Left hindlimb (tissue), 1 donor: Measurements from ENCODE around the gene TNNC1.

Source experiments
- DNase-seq: peaks from one replicate; pipeline ENCODE4 v3.0.0-alpha.2; 2018

Gene TNNC1

DNA sequence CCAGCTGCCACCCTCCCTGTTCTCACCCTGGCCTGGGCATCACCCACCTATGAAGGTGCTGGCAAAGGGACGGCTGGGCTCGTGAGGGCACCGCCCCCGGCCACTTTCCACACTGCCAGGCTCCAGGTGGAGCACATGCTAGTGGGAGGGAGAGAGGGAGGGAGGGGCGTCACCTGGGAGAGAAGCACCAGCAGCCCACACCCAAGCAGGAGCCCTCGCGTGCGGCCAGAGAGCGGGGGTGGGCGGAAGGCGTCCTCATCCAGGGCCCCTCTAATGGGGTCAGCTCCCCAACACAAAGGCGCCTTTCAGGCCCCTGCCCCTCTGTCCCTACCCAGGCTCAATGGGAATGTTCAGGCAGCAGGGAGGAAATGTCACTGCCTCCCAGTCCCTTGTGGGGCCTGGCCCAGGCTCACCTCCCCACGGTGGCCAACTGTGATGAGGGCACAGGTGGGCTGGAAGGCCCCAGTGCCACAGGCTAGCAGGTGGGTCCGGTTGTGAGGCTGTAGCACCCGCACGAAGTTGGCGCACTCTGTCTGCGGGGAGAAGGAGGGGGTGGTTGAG is 12.0 kb downstream of the TNNC1 start:
- no peak for DNase-seq

DNA sequence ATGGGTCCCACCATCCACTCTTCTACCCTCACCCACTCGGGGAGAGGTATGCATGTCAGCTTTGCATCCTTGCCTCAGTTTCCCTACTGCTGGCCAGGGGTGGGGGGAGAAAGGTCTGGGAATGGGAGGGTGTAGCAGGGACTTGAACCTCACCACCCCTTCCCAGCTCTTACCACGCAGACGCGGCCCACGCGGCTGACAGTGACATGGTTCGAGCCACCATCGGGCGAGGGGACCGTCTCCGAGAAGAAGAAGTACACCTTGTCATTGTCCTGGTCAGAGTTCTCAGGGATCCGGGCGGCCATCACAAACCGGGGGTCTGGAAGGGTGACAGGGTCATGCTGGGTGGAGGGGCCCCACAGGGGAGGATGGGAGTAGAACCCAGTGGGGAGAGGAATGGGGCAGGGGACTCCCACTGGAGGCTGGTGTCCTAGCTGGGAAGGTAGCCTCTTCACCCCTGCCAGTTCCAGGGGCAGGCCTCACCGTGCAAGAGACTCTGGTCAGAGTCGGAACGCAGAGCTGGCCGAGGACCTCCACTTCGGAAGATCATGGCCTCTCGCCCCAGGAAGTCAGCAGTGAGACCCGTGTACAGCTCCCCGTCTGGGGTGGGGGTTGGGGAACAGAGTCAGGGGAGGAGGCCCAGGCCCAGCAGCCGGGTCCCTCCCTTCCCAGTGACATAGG is 12.6 kb downstream of the TNNC1 start:
- DNase-seq: no peak

DNA sequence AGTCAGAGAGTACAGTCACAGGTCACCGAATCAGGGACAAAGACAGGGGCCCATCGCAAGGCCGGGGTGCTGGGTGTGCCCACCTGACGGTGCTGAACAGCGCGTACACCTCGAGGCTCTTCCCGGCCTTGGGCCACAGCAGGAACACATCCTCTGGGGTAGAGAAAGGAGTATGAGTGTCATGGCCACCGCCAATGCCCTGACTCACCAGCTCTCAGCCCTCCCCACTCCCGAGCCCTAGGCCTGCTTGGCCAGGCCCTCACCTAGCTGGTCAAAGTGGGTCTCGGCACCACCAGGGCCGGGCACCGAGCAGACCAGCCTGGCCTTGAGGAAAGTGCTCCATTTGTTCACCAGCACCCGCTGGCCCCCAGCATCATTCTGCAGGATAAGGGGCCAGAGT is 13.2 kb downstream of the TNNC1 start:
- DNase-seq: no peak

DNA sequence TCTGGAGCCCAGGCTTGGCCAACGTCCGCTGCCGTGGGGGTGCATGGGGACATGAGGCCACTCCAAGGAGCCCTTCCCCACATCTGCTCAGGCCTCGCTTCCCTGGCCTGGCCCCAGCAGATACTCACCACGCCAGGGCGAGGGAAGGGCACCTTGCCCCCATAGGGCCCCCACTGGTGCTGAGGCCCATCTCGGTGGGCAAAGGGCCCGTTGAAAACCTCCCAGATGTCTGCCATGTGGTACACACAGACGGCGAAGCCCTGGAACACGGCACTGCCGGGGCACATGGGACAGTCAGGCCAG is 13.6 kb downstream of the TNNC1 start:
- no peak for DNase-seq

DNA sequence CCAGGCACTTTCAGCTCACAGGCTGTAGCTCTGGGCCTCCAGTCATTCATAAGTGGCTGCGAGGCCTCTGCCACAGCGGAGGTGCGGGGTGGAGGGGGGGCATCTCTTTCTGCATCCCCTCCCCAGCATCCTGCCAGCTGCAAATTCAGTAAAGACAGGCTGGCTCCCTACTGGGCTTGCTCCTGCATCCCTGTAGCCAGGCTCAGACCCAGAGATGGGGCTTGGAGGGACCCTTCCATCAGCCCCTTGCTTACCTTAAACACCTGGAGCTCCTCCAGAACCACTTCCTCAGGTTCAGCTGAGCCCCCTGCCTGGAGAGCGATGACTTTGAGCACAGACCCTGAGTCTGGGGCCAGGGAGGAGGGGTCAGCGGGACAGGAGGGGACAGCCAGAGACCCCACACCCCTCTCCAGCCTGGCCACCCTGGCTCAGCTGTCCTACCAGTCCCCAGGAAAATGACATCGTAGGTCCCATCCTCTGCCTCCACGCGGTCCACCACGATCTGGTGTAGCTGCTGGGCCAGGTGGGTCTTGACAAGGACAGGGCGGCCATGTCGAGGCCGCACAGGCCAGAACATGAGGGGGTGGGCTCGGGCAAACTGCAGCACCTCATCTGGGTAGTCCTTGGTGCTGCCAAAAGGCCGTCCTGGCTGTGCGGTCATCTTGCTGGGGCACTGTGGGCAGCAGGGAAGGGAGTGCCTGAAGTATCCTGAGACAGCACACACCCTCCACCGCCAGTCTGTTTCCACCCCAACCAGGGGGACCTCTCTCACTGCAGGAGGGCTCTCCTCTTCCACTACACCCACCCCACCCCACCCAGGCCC is 14.2 kb downstream of the TNNC1 start:
- no peak for DNase-seq

DNA sequence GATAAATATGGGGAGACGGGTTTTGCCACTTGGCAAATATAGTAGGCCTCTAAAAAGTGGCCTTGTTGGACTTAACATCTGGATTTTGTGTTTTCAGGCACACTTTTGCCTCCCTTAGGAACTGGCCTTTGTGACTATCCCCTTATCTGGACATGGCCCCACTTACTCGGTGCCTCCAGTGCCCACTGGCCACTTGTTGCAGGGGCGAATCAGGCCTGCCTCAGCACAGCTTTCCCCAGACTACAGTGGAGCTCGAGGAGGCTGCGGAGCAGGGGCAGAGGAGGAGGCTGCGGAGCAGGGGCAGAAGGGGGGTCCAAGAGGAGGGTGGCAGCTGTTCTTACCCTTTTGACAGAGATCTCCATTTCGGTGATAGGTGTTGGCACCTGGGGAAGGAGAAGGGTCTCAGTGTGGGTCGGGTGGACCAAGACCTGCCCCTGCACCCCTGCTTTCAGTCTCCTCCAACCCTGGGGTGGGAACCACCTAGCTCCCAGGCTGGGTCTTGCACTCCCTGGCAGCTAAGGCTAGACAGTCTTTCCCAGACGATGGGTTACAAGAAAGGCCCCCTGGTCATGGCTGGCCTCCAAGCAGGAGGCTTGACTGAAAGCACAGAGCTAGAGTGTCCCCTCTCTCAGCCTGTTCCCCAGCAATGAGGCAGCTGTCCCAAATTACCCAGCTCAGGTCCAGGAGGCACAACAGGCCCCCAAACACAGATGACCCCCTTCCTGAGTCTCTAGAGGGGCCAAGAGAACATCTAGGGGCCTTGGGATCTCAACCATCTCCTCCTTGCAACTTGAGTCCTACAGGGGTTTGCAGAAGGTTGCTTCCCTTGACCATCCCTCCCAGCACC is 15.0 kb downstream of the TNNC1 start:
- DNase-seq: no peak

DNA sequence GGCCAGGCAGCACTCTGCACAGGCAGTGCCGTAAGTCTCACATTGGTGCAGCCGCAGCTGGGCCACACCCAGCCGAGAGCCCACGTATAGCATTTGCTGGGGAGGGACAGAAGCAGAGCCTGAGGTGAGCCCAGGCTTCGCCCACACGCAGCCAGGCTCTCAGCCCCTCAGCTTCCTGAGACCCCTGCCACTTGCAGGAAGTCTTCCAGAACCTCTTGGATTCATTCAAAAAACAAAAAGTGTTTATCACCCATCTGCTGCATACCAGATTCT is 15.8 kb downstream of the TNNC1 start:
- DNase-seq: no peak

DNA sequence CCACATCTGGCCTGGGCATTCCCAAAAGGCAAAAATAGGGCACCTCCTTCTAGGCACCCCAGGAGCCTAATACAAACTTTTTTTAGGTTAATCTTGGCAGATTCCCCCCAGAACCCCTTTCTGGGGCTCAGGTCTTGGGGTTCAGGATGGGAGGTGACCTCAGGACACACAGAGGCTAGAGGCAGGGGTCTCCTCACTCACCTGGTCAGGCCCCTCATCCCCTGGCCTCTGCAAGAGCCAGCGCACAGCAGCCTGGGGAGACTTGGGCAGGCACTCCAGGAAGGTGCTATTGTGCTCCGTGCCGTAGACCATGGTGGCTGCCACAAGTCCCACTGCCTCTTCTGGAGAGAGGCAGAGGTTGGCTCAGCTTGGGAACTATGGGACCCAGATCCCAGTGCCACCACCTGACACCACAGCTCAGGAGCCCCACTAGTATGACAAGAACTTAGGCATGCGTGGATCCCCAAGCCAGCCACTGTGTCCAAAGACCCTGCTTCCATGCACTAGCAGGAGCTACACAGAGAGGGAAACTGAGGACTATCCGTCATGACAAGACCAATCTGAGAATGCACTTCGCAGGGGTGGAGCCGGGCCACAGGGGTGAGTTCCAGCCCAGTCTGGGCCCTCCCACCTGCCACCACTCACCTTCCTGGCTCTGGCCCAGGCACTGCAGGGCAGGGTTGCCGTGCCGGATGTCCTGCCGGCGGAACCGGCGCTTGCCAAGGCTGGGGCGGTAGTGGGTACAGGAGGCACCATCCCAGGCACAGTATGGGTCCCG is 16.3 kb downstream of the TNNC1 start:
- DNase-seq: no peak

DNA sequence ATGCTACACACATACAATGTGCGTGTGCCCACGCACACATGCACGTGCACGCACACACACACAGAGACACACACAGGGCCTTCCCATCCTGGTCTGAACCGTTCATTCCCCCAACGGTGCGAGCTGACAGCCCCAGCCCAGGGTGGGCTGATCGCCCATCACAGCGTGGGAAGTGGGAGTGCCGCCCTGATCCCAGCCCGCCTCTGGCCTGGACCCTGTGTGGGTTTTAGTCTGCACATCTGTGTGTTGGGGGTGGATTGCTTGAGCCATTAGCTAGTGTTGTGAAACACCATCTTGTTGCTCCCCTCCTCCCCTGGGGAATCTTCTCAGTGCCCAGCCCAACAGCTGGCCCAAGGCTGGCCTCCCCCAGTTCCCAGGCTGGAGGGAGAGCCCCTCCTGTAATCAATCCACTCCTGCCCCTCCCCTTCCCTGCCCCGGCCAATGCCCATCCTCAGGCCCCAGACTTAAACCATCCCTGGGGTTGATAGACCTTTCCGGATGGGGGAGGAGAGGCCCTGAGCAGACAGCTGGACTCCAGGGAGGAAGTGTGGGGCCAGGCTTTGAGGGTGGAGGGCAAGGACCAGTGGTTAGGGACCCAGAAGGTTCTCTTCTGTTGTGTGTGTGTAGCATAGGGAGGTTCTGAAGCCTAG is 17.2 kb downstream of the TNNC1 start:
- peak; percentile 71 for DNase-seq

DNA sequence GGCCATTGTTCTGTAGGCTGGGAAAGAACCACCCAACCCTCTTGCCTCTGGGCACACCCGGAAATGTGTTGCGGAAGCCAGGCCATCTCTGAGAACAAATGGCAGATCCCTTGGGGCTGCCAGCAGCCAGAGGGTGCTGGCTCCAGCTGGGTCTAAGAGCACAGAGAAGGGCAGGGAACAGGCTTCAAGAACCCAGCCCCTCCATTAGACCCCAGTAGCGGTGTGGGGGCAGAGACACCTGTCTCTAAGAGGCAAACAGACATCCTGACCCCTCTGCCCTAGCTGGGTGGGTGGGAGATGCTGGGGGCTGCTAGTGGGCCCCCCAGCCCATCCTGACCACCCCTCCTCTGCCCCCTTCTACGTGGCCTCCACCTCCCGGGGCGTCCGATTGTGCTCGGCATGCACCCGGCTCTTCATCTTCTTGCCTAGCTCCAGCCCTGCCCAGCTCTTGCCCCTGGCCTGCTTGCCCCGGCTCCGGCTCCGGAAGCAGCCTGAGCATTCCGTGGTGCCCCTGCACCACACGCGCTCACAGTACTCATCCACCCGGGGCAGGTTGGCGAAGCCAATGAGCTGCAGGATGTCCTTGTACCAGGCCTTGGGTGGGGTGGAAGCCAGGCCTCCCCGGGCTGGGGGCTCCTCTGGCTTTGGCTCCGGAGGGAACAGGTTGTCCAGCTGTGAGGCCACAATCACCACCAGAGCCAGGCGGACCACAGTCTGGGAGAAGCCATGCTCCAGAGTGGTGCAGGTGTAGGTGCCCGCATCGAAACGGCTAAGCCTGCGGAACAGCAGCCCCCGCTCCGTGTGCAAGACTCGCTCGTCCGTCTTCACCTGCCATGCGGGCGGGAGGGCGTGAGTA is 18.4 kb downstream of the TNNC1 start:
- DNase-seq: no peak

DNA sequence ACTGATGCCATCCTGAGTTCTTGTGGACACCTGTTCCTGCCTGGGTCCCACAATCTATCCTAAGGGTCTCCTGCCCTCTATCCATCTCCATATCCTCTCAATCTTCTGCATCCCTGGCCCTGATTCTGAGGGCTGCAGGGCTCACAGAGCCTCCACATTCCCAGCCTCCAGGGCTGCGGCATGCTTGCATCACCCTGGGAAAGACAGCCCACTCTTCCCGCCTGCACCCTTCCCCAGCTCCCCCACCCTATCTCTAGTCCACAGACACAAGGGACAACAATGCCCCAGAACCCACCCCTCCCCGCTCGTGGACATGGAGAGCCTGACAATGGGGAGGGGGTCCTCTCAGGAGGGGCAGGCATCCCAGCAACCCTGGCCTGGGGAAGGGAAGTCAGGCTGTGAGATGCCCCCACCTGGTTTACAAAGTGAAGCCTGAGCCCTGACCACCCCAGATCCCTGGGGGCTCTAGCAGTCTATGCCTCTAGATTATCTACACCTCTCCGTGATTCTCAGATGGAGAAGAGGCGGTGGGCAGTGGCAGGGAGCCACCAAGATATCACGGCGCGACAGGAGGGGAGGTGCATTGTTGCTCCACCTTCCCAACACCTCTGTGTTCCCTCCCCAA is 19.2 kb downstream of the TNNC1 start:
- no peak for DNase-seq

DNA sequence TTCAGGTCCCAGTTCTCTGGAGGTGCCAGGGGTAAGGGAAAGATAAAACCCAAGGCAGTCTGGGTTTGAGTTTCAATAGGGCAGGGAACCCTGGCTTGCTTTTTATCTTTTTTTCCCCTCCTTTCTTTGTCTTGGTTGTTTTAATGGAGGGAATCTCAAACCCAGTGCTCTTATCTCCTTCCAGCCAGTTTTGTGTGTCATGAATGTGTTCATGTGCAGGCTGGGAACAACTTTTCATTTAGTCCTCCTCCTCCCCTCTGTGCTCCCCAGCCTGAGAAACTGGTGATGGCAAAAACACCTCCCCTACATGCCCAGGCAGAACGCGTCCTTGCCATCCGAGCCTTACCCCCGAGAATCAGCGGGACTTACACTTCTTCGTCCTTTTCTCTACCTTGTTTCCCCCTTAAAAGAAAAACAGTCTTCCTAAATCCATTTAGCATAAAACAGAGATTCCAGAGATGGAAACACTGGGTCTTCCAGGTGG is 19.8 kb downstream of the TNNC1 start:
- DNase-seq: no peak

DNA sequence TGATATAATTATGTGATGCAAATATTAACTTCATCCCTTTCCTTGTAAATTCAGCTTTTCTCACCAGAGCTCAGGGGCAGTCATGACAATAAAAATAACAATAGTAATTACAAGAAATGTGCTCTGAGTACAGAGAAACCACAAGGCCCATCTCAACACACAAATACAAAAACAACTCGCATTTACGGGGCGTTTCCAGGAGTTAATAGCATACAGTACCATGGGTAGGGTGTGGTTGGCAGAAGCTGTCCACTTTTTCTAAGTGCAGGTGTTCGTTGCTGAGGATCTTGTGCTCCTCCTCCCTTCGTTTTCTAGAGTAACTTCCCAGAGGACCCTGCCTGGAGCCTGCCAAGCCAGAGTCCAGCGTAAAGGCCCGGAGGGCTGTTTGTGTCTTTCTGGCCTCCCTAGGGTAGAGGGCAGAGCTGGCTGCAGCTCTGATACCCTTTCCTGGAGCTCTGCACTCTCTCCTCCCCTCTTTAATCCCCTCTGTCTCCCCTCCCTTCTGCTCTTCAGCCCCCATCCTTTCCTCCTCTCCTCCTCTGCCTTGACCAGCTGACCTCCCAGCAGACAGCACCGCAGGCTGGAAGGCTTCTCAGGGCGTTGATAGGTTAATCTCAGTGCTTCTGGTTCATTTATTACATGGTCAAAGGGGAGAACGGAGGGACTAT is 20.4 kb downstream of the TNNC1 start:
- DNase-seq: peak; percentile 23

DNA sequence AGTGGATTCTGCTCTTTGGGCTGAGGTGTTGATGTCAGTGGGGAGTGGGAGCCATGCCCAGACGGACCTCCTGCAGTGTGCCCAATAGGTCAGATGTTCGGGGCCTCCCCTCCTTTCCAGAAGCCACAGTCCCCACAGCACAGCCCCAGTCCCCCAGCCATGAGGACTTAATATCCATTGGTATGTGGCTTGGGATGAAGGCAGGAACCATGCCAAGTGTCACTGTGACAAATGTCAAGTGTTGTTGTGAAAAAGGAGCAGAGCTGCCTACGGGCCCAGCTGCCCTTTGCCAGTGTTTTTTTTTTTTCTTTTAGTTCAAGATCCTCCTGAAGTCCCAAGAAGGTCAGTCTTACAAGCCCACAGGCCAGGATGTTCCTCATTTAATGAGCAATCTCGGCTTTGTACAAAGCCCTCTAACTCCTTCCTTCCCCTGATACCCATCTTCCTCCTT is 21.1 kb downstream of the TNNC1 start:
- peak; percentile 31 for DNase-seq

DNA sequence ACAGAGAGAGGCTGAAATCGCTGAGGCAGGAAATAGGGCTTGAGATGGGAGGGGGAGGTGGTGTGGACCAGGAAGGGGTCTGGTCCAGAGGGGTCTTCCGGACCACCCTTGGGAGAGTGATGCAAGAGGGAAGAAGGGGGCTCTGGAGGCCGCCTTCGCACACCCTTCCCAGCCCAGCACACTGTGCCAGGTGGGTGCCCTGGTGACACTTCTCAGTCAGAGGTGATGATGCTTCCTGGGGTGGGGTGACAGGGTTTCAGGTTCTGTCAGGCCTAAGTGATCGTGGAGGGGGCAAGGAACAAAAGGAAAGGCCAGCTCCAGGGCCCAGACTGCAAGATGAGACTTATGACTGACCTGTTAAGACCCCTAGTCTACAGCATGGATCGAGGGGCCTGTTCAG is 21.6 kb downstream of the TNNC1 start:
- DNase-seq: no peak

DNA sequence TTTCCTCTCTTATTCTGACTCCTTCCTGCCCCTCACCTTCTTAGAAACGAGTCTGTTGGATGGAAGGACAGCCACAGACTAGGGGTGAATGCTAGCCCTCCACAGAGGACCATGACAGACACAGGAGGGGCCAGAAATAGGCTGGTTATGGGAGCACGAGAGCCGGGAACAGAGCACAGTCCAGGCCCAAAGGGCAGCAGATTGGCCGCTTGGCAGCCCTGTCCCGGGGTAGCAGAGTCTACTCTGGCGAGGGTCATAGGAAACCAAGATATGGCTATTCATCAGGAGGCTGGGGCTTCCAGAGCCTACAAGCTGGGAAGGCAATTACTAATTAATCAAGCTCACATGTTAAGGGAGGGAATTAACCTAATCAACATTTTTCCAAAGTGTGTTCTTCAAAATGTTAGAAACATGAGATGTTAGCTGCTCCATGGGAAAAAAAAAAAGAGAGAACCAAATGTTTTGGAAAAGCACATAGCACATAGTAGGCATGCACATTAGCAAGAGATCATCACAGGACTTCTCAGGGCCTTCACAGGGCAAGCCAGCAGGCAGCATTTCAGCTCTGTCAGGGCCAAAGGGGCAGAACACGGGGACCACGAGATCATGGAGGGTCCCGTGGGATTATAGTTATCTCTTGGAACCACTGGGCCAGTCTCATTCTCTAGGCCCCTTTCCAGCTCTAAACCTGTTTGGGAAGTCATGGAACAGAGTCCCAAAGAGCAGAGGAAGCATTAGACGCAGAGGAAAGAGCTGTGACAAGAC is 22.2 kb downstream of the TNNC1 start:
- DNase-seq: no peak

DNA sequence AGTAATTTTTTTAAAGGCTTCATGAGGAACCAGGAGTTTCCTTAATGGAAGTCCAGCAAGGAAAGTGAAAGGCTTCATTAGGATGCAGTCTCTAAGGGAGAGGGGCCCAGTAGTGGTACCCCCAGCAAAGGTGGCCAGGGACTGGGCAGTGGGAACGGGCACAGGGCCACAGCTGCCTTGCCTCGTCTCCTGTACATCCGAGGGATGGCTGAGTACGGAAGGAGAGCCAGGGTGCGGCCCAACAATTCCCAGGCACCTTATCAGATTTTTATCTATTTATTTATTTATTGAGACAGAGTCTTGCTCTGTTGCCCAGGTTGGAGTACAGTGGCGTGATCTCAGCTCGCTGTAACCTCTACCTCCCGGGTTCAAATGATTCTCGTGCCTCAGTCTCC is 23.4 kb downstream of the TNNC1 start:
- no peak for DNase-seq

DNA sequence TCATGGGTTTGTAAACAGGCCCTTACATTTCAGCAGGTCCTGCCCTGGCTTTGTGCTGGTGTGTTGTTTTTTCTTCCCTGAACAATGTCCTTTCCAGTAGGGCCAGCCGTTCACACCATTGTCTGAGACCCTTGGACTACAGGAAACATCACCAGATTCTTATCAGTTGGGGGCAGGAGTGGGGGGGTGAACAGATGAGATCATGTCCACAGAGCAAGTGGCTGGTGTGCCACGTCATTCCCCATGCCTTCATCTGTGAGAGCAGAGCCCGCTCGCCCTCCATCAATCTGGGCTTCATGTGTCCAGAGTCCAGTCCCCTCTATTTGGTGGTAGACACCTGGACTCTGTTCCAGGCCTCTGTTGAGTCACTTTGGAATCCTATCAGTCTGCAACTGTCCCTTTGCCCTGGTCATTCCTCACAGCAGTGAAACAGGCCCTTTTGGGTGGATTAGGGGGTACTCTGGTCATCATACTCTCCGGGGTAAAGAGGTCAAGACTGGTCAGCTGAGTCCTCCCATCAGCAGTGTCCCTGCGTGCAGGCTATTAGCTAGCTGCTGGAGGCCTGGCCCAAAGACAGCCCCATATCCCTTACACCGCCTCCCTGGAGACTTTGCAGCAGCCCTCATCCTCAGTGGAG is 23.9 kb downstream of the TNNC1 start:
- DNase-seq: peak; percentile 29

DNA sequence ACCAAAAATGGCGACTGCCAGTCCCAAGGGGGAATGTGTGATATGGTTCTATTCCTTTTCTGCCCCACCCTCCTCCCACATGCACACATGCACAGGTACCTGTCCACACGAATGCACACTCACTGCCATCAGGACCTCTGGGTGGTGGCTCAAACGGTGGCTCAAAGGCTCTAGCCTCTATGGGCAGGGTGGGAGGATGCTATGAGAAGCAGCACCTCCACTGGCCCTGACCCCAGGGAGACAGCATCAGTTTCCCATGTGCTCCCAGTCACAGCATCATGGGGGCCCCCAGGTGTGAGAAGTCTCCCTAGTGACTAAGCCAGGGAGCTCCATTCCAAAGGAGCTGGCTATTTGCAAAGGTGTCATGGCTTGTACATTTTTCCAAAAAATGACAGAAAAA is 24.8 kb downstream of the TNNC1 start:
- DNase-seq: no peak
